Suprapubic skin (tissue), 4 donors: ENCODE results near the gene CSPG5.

Experiments used
- CTCF ChIP-seq, 2 donors: fragments of 200-600 bp in 1 of 2; fragments of 450-650 bp in 1 of 2; sonication (generic) in 1 of 2; IDR thresholded peaks; one replicate each; pipeline ENCODE4 v1.5.1; 2016 to 2019; ENCODE audit warnings: antibody characterized with exemption in 2 of 2, mild to moderate bottlenecking in 1 of 2, moderate library complexity in 1 of 2
- EP300 ChIP-seq: sonication (generic); formaldehyde crosslinking; IDR thresholded peaks from one replicate; pipeline ENCODE4 v1.6.1; 2017; ENCODE audit warnings: antibody characterized with exemption
- POLR2A ChIP-seq, 2 donors: fragments of 450-650 bp; IDR thresholded peaks; one replicate each; pipeline ENCODE4 v1.6.1; 2017; ENCODE audit warnings: antibody characterized with exemption in 2 of 2, mild to moderate bottlenecking in 2 of 2, moderate library complexity in 2 of 2
- POLR2AphosphoS5 ChIP-seq, 3 donors: sonication (generic); formaldehyde crosslinking; IDR thresholded peaks; one replicate each; pipeline ENCODE4 v1.6.1; 2017; ENCODE audit warnings: antibody characterized with exemption in 3 of 3

GRCh38 chr3:47581422-47581821, 2.8 kb upstream of the CSPG5 start:
- no peak for TF ChIP-seq CTCF (IDR thresholded peaks at IDR 0.05)
- no peak for TF ChIP-seq POLR2A (IDR thresholded peaks at IDR 0.05)
- TF ChIP-seq EP300, result no peak
- no peak for TF ChIP-seq POLR2AphosphoS5 (IDR thresholded peaks at IDR 0.05)
